SK-N-MC (cell line): ENCODE results near the gene MDN1.

Experiments
- EZH2 ChIP-seq: fragments of 200-600 bp; sonication (generic); IDR thresholded peaks from one replicate; pipeline ENCODE4 v1.6.1; 2017; ENCODE audit warnings: antibody characterized with exemption
- POLR2AphosphoS5 ChIP-seq: IDR thresholded peaks from 2 replicates; pipeline ENCODE4 v1.6.1; 2012; ENCODE audit warnings: mild to moderate bottlenecking, low read depth, low read length, borderline replicate concordance

DNA sequence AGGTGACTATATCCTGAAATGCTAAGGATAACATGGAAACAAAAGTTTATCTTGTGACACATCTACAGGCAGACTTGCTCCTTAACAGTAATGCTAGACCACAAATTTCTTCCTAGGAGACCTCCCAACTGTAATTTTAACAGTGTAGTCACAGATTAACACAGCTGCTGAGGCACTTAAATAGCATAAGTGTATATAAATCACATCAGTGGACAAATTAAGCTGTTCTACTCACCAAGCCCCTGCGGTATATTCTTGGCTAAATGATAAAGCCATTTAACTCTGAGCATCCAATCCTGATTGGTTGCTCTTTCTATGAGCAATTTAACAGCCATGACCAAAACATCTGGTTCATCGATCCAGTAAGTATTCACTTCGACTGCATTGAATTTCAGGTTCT lies 107.8 kb downstream of the MDN1 start:
- TF ChIP-seq POLR2AphosphoS5, result no peak
- TF ChIP-seq EZH2, result no peak
